Measurements from ENCODE around the gene RPL22L1.

RPL22L1 gene

GRCh38 chr3:170869645-170870593 is at the start of gene RPL22L1:
TSS of gene RPL22L1 (minus strand) at chr3:170870195. CDS start at chr3:170870167, 28 bp downstream.
- peak; percentile 92 for DNase-seq (ENCODE audit: low read depth)
- TF ChIP-seq, protein P1, sequence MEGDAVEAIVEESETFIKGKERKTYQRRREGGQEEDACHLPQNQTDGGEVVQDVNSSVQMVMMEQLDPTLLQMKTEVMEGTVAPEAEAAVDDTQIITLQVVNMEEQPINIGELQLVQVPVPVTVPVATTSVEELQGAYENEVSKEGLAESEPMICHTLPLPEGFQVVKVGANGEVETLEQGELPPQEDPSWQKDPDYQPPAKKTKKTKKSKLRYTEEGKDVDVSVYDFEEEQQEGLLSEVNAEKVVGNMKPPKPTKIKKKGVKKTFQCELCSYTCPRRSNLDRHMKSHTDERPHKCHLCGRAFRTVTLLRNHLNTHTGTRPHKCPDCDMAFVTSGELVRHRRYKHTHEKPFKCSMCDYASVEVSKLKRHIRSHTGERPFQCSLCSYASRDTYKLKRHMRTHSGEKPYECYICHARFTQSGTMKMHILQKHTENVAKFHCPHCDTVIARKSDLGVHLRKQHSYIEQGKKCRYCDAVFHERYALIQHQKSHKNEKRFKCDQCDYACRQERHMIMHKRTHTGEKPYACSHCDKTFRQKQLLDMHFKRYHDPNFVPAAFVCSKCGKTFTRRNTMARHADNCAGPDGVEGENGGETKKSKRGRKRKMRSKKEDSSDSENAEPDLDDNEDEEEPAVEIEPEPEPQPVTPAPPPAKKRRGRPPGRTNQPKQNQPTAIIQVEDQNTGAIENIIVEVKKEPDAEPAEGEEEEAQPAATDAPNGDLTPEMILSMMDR (IDR thresholded peaks at IDR 0.05; ENCODE audit: low read depth, low read length, missing control alignments) = peak; percentile 6
- peak within 1 kb of the TSS; percentile 87 for H3K4me3 ChIP-seq (ENCODE audit: low read depth, low read length)

- no peak for DNase-seq (ENCODE audit: low read depth)
- TF ChIP-seq, protein P1 (IDR thresholded peaks at IDR 0.05; ENCODE audit: low read depth, low read length, missing control alignments) = no peak
- H3K4me3 ChIP-seq (ENCODE audit: low read depth, low read length) = no peak overlapping the region
Observed at GRCh38 chr3:170918715-170919114, 48.7 kb upstream of the RPL22L1 start.

GRCh38 chr3:170914690-170915089 is 44.7 kb upstream of the RPL22L1 start:
- DNase-seq (ENCODE audit: low read depth) = no peak
- TF ChIP-seq, protein P1 (IDR thresholded peaks at IDR 0.05; ENCODE audit: low read depth, low read length, missing control alignments) = no peak
- H3K4me3 ChIP-seq (ENCODE audit: low read depth, low read length) = no peak overlapping the region

- DNase-seq (ENCODE audit: low read depth) = no peak
- TF ChIP-seq, protein P1 (IDR thresholded peaks at IDR 0.05; ENCODE audit: low read depth, low read length, missing control alignments) = no peak
- H3K4me3 ChIP-seq (ENCODE audit: low read depth, low read length) = no peak overlapping the region
Observed at GRCh38 chr3:170914212-170914611, 44.2 kb upstream of the RPL22L1 start.

GRCh38 chr3:170911051-170911450 is 41.1 kb upstream of the RPL22L1 start:
- no peak for DNase-seq (ENCODE audit: low read depth)
- H3K4me3 ChIP-seq (ENCODE audit: low read depth, low read length) = no peak overlapping the region
- TF ChIP-seq, protein P1 (IDR thresholded peaks at IDR 0.05; ENCODE audit: low read depth, low read length, missing control alignments) = no peak

DNA sequence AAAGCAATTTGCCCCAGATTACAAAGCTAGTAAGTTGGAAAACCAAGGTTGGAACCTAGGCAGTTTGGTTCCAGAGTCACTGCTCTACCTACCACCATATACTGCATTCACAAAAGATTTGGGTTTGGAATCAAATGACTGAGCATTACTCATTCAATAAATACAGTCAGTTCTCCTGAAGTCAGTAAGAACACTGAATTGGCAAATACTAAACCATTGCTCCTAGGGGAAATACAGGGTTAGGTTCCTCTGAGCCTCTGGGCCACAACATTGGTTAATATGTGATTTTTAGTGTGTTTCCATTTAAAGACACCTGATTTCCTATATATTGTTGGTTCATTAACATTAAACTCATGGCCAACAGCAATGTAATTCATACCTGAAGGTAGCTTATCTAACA is 40.5 kb upstream of the RPL22L1 start:
- no peak for DNase-seq (ENCODE audit: low read depth)
- no peak overlapping the region for H3K4me3 ChIP-seq (ENCODE audit: low read depth, low read length)
- TF ChIP-seq, protein P1 (IDR thresholded peaks at IDR 0.05; ENCODE audit: low read depth, low read length, missing control alignments) = no peak

Data from GM12864 (cell line).